Spleen (tissue), 7 donors: ENCODE results near the gene ALK.

ENCODE experiments used
- POLR2A ChIP-seq, 3 donors: fragments of 450-650 bp; IDR thresholded peaks; one replicate each; pipeline ENCODE4 v1.5.1; 2017; ENCODE audit warnings: antibody characterized with exemption in 3 of 3, mild to moderate bottlenecking in 1 of 3
- POLR2AphosphoS5 ChIP-seq, 3 donors: sonication (generic); formaldehyde crosslinking; IDR thresholded peaks; one replicate each; pipeline ENCODE4 v1.5.1; 2017; ENCODE audit warnings: antibody characterized with exemption in 3 of 3
- TF ChIP-seq, protein P1 (sequence below), 11 experiments: fragments of 200-600 bp in 7 of 11; fragments of 450-650 bp in 4 of 11; sonication (generic) in 4 of 11; IDR thresholded peaks in 8 of 11; conservative IDR thresholded peaks in 3 of 11; 1 replicate in 7 of 11; 2 replicates in 4 of 11; pipeline versions ENCODE4 v1.4.0 to v1.8.0; 2016 to 2021; ENCODE audit warnings: antibody characterized with exemption in 11 of 11, inconsistent platforms in 4 of 11, mild to moderate bottlenecking in 1 of 11
- donor health status: DM: no; HTN: no; CAD: no; lungs with moderate emphysema.
- donor health status: DM: no; HTN: no; CAD: no.
- donor health status: DM: no; HTN: no; CAD: no.

DNA sequence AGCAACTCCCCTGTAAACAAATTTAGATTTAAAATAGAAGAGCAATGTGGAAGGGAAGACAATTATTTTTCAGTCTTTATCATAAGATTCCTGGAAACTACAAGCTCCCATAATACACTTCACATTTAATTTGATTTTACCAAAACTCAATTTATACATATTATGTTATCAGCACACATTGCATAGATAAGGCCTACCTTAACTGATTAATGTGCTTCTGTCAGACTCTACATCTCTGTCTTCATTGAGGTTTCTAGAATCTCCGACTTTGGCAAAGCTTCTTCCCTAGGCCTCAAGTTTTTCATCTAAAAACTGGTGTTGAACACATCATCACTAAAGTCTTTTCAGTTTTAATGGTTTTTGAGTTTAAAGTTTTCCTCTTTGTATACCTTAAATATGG, 440.1 kb downstream of the ALK start:
- TF ChIP-seq, protein P1, sequence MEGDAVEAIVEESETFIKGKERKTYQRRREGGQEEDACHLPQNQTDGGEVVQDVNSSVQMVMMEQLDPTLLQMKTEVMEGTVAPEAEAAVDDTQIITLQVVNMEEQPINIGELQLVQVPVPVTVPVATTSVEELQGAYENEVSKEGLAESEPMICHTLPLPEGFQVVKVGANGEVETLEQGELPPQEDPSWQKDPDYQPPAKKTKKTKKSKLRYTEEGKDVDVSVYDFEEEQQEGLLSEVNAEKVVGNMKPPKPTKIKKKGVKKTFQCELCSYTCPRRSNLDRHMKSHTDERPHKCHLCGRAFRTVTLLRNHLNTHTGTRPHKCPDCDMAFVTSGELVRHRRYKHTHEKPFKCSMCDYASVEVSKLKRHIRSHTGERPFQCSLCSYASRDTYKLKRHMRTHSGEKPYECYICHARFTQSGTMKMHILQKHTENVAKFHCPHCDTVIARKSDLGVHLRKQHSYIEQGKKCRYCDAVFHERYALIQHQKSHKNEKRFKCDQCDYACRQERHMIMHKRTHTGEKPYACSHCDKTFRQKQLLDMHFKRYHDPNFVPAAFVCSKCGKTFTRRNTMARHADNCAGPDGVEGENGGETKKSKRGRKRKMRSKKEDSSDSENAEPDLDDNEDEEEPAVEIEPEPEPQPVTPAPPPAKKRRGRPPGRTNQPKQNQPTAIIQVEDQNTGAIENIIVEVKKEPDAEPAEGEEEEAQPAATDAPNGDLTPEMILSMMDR (IDR thresholded peaks at IDR 0.05 in 8 of 11, conservative IDR thresholded peaks at IDR 0.05 in 3 of 11) = no peak
- TF ChIP-seq POLR2AphosphoS5 (IDR thresholded peaks at IDR 0.05) (no peak), POLR2A (IDR thresholded peaks at IDR 0.05) (no peak)
